IPS-15b (cell line): Measurements from ENCODE around the gene EPHA4.

ENCODE experiments used
- H3K27me3 ChIP-seq: one replicate; pipeline ENCODE4 v1.6.1; 2013; ENCODE audit warnings: low read length; ENCODE audit not compliant: control insufficient read depth, insufficient read depth
- H3K36me3 ChIP-seq: one replicate; pipeline ENCODE4 v1.6.1; 2013; ENCODE audit warnings: low read length; ENCODE audit not compliant: control insufficient read depth, insufficient read depth
- H3K4me1 ChIP-seq: one replicate; pipeline ENCODE4 v1.6.1; 2013; ENCODE audit warnings: mild to moderate bottlenecking, low read length; ENCODE audit not compliant: control insufficient read depth, insufficient read depth
- H3K4me3 ChIP-seq: one replicate; pipeline ENCODE4 v1.5.1; 2013; ENCODE audit warnings: low read depth, low read length
- H3K9ac ChIP-seq: one replicate; pipeline ENCODE4 v1.6.1; 2013; ENCODE audit warnings: low read depth, mild to moderate bottlenecking, low read length
- H3K9me3 ChIP-seq: one replicate; pipeline ENCODE4 v1.6.1; 2013; ENCODE audit warnings: mild to moderate bottlenecking, low read length; ENCODE audit not compliant: control insufficient read depth, insufficient read depth

The EPHA4 gene

GRCh38 chr2:221571025-221571550, 1.0 kb downstream of the EPHA4 start:
- H3K36me3 ChIP-seq = no peaks in the 10 kb centered on the region
- H3K9me3 ChIP-seq = no peaks in the 10 kb centered on the region
- peaks cover 38% of the 10 kb centered on the region for H3K27me3 ChIP-seq
- H3K4me1 ChIP-seq = peaks cover 6% of the 10 kb centered on the region
- no peak overlapping the region for H3K9ac ChIP-seq
- peak overlapping the region; percentile 79 for H3K4me3 ChIP-seq

- peaks cover 36% of the 10 kb centered on the region for H3K27me3 ChIP-seq
- H3K4me3 ChIP-seq = peak overlapping the region; percentile 79
Observed at GRCh38 chr2:221570321-221570935, 1.7 kb downstream of the EPHA4 start.

GRCh38 chr2:221569871-221570270, 2.2 kb downstream of the EPHA4 start:
- Histone ChIP-seq H3K27me3 (peaks cover 32% of the 10 kb centered on the region), H3K9ac (no peak overlapping the region), H3K4me3 (peak overlapping the region; percentile 79)

More at GRCh38 chr2:221570321-221570935, 1.7 kb downstream of the EPHA4 start:
- Histone ChIP-seq H3K4me1 (peaks cover 6% of the 10 kb centered on the region), H3K9me3 (no peaks in the 10 kb centered on the region), H3K36me3 (no peaks in the 10 kb centered on the region), H3K9ac (no peak overlapping the region)

GRCh38 chr2:221569425-221569845, 2.7 kb downstream of the EPHA4 start:
- Histone ChIP-seq H3K9me3 (no peaks in the 10 kb centered on the region), H3K27me3 (peaks cover 27% of the 10 kb centered on the region), H3K4me3 (peak overlapping the region; percentile 67), H3K9ac (no peak overlapping the region), H3K36me3 (no peaks in the 10 kb centered on the region), H3K4me1 (peaks cover 2% of the 10 kb centered on the region)

More at GRCh38 chr2:221569871-221570270, 2.2 kb downstream of the EPHA4 start:
- Histone ChIP-seq H3K4me1 (peaks cover 6% of the 10 kb centered on the region), H3K36me3 (no peaks in the 10 kb centered on the region), H3K9me3 (no peaks in the 10 kb centered on the region)

GRCh38 chr2:221568299-221568698, 3.8 kb downstream of the EPHA4 start:
- H3K9ac ChIP-seq = no peak overlapping the region
- no peak overlapping the region for H3K4me3 ChIP-seq
- H3K36me3 ChIP-seq = no peaks in the 10 kb centered on the region
- H3K4me1 ChIP-seq = peaks cover 2% of the 10 kb centered on the region
- peaks cover 23% of the 10 kb centered on the region for H3K27me3 ChIP-seq
- no peaks in the 10 kb centered on the region for H3K9me3 ChIP-seq

GRCh38 chr2:221567809-221568208, 4.3 kb downstream of the EPHA4 start:
- H3K4me3 ChIP-seq = no peak overlapping the region
- H3K27me3 ChIP-seq = peaks cover 23% of the 10 kb centered on the region
- H3K36me3 ChIP-seq = no peaks in the 10 kb centered on the region
- no peaks in the 10 kb centered on the region for H3K9me3 ChIP-seq
- no peak overlapping the region for H3K9ac ChIP-seq
- H3K4me1 ChIP-seq = peaks cover 2% of the 10 kb centered on the region

- H3K36me3 ChIP-seq = no peaks in the 10 kb centered on the region
Observed at GRCh38 chr2:221567231-221567760, 4.8 kb downstream of the EPHA4 start.

GRCh38 chr2:221563270-221563985, 8.7 kb downstream of the EPHA4 start:
- no peak overlapping the region for H3K4me3 ChIP-seq
- H3K4me1 ChIP-seq = peaks cover 4% of the 10 kb centered on the region

More at GRCh38 chr2:221567231-221567760, 4.8 kb downstream of the EPHA4 start:
- H3K4me3 ChIP-seq = no peak overlapping the region
- H3K9me3 ChIP-seq = no peaks in the 10 kb centered on the region
- no peak overlapping the region for H3K9ac ChIP-seq
- H3K4me1 ChIP-seq = peaks cover 2% of the 10 kb centered on the region
- H3K27me3 ChIP-seq = peaks cover 23% of the 10 kb centered on the region

GRCh38 chr2:221562226-221562625, 9.9 kb downstream of the EPHA4 start:
- Histone ChIP-seq H3K4me3 (no peak overlapping the region), H3K4me1 (peaks cover 4% of the 10 kb centered on the region), H3K27me3 (no peaks in the 10 kb centered on the region), H3K9me3 (no peaks in the 10 kb centered on the region), H3K9ac (no peak overlapping the region), H3K36me3 (no peaks in the 10 kb centered on the region)

More at GRCh38 chr2:221563270-221563985, 8.7 kb downstream of the EPHA4 start:
- Histone ChIP-seq H3K36me3 (no peaks in the 10 kb centered on the region), H3K27me3 (peaks cover 5% of the 10 kb centered on the region), H3K9ac (no peak overlapping the region), H3K9me3 (no peaks in the 10 kb centered on the region)

GRCh38 chr2:221561770-221562169, 10.3 kb downstream of the EPHA4 start:
- H3K4me3 ChIP-seq = no peak overlapping the region
- H3K4me1 ChIP-seq = peaks cover 4% of the 10 kb centered on the region

GRCh38 chr2:221559991-221560390, 12.1 kb downstream of the EPHA4 start:
- H3K36me3 ChIP-seq = no peaks in the 10 kb centered on the region
- no peaks in the 10 kb centered on the region for H3K9me3 ChIP-seq
- H3K4me1 ChIP-seq = peaks cover 11% of the 10 kb centered on the region
- no peak overlapping the region for H3K4me3 ChIP-seq
- no peak overlapping the region for H3K9ac ChIP-seq
- no peaks in the 10 kb centered on the region for H3K27me3 ChIP-seq

More at GRCh38 chr2:221561770-221562169, 10.3 kb downstream of the EPHA4 start:
- no peak overlapping the region for H3K9ac ChIP-seq
- H3K27me3 ChIP-seq = no peaks in the 10 kb centered on the region
- no peaks in the 10 kb centered on the region for H3K9me3 ChIP-seq
- H3K36me3 ChIP-seq = no peaks in the 10 kb centered on the region
